ENCODE data around the gene ACAD11.

GRCh38 chr3:132629928-132630327, 29.7 kb downstream of the ACAD11 start:
- TF ChIP-seq, protein P1, sequence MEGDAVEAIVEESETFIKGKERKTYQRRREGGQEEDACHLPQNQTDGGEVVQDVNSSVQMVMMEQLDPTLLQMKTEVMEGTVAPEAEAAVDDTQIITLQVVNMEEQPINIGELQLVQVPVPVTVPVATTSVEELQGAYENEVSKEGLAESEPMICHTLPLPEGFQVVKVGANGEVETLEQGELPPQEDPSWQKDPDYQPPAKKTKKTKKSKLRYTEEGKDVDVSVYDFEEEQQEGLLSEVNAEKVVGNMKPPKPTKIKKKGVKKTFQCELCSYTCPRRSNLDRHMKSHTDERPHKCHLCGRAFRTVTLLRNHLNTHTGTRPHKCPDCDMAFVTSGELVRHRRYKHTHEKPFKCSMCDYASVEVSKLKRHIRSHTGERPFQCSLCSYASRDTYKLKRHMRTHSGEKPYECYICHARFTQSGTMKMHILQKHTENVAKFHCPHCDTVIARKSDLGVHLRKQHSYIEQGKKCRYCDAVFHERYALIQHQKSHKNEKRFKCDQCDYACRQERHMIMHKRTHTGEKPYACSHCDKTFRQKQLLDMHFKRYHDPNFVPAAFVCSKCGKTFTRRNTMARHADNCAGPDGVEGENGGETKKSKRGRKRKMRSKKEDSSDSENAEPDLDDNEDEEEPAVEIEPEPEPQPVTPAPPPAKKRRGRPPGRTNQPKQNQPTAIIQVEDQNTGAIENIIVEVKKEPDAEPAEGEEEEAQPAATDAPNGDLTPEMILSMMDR (IDR thresholded peaks at IDR 0.05): no peak
- TF ChIP-seq POLR2A (IDR thresholded peaks at IDR 0.05): no peak
